AG04450 (cell line): ENCODE measurements around the gene NPBWR2. TPM values are rescaled to one million over a fixed set of nuclear protein-coding genes. Genes with fewer than 3 reads are reported as not detected.

Experiments
- CTCF ChIA-PET: fragments of 300-600, 350-600 bp; formaldehyde crosslinking; extraction: SDS; loops from one replicate; lab custom pipeline; 2022; ENCODE audit warnings: antibody characterized with exemption, inconsistent platforms; lab: Charles Lee
- POLR2A ChIA-PET: fragments of 350-600 bp; formaldehyde crosslinking; extraction: SDS; loops from one replicate; lab custom pipeline; 2021; ENCODE audit warnings: antibody characterized with exemption, inconsistent platforms; lab: Yijun Ruan, JAX
- DNase-seq: peaks from one replicate; pipeline ENCODE4 v3.0.0-alpha.2; 2011; ENCODE audit warnings: low read depth, low spot score
- H3K27ac ChIP-seq: one replicate; pipeline ENCODE4 v1.5.1; 2012; ENCODE audit warnings: low read depth, low read length, control low read depth
- H3K27me3 ChIP-seq: one replicate; pipeline ENCODE4 v1.6.0; 2012; ENCODE audit warnings: low read length; ENCODE audit not compliant: control insufficient read depth, insufficient read depth
- H3K4me3 ChIP-seq: 2 replicates; pipeline ENCODE4 v1.5.1; 2011; ENCODE audit warnings: mild to moderate bottlenecking, low read depth, low read length, control low read depth
- H3K9me3 ChIP-seq: 2 replicates; pipeline ENCODE4 v1.5.1; 2012; ENCODE audit warnings: low read length; ENCODE audit not compliant: control insufficient read depth, insufficient read depth
- polyA plus RNA-seq: library from polyadenylated mRNA; depleted of rRNA; stranded (reverse); fragments of >200 nt; gene quantifications from 2 replicates; pipeline ENCODE4 v1.2.3, GENCODE V29; 2011
- TF ChIP-seq, protein P1 (sequence below): IDR thresholded peaks from 2 replicates; pipeline ENCODE4 v1.5.1; 2011; ENCODE audit warnings: low read depth, low read length, control low read depth, inconsistent platforms

Gene NPBWR2
- polyA plus RNA-seq, 1 experiment: not detected

- CTCF ChIA-PET: interaction anchor here (2.0 kb wide), 1 partner anchor 12 kb away, joined by 8 read pairs; no protein-coding TSS in a partner anchor
These were observed 1.6 kb upstream of the NPBWR2 start for GRCh38 chr20:64108731-64109681.

GRCh38 chr20:64107736-64108457, 532 bp upstream of the NPBWR2 start:
- Histone ChIP-seq H3K4me3 (no peak overlapping the region), H3K27me3 (peaks cover 34% of the 10 kb centered on the region), H3K27ac (no peak overlapping the region), H3K9me3 (peaks cover 4% of the 10 kb centered on the region; the same call in 1 of the 2 replicates)
- CTCF ChIA-PET: no interaction called here
- TF ChIP-seq, protein P1, sequence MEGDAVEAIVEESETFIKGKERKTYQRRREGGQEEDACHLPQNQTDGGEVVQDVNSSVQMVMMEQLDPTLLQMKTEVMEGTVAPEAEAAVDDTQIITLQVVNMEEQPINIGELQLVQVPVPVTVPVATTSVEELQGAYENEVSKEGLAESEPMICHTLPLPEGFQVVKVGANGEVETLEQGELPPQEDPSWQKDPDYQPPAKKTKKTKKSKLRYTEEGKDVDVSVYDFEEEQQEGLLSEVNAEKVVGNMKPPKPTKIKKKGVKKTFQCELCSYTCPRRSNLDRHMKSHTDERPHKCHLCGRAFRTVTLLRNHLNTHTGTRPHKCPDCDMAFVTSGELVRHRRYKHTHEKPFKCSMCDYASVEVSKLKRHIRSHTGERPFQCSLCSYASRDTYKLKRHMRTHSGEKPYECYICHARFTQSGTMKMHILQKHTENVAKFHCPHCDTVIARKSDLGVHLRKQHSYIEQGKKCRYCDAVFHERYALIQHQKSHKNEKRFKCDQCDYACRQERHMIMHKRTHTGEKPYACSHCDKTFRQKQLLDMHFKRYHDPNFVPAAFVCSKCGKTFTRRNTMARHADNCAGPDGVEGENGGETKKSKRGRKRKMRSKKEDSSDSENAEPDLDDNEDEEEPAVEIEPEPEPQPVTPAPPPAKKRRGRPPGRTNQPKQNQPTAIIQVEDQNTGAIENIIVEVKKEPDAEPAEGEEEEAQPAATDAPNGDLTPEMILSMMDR: no peak
- POLR2A ChIA-PET: no interaction called here
- DNase-seq: no peak

More at GRCh38 chr20:64108731-64109681, 1.6 kb upstream of the NPBWR2 start:
- peaks cover 4% of the 10 kb centered on the region; the same call in 1 of the 2 replicates for H3K9me3 ChIP-seq
- H3K4me3 ChIP-seq: no peak overlapping the region
- no peak overlapping the region for H3K27ac ChIP-seq
- TF ChIP-seq, protein P1: no peak
- H3K27me3 ChIP-seq: peaks cover 24% of the 10 kb centered on the region
- no peak for DNase-seq
- POLR2A ChIA-PET: no interaction called here

GRCh38 chr20:64106435-64106961, 867 bp downstream of the NPBWR2 start:
- H3K27ac ChIP-seq: no peak overlapping the region
- no peak overlapping the region for H3K4me3 ChIP-seq
- H3K9me3 ChIP-seq: peaks cover 4% of the 10 kb centered on the region; the same call in 1 of the 2 replicates
- CTCF ChIA-PET: no interaction called here
- no peak for DNase-seq
- H3K27me3 ChIP-seq: peaks cover 40% of the 10 kb centered on the region
- POLR2A ChIA-PET: interaction anchor here (0.6 kb wide), 1 partner anchor 1652 kb away, joined by 3 read pairs; no protein-coding TSS in a partner anchor
- TF ChIP-seq, protein P1: no peak

- TF ChIP-seq, protein P1: no peak
- no peak for DNase-seq
- ChIA-PET POLR2A (interaction anchor here (0.6 kb wide), 1 partner anchor 1651 kb away, joined by 3 read pairs; no protein-coding TSS in a partner anchor), CTCF (no interaction called here)
- peaks cover 4% of the 10 kb centered on the region; the same call in 1 of the 2 replicates for H3K9me3 ChIP-seq
- peaks cover 46% of the 10 kb centered on the region for H3K27me3 ChIP-seq
- no peak overlapping the region for H3K27ac ChIP-seq
- no peak overlapping the region for H3K4me3 ChIP-seq
These were observed 1.4 kb downstream of the NPBWR2 start for GRCh38 chr20:64105846-64106434.
